ENCODE measurements around the gene LCP1.

DNA sequence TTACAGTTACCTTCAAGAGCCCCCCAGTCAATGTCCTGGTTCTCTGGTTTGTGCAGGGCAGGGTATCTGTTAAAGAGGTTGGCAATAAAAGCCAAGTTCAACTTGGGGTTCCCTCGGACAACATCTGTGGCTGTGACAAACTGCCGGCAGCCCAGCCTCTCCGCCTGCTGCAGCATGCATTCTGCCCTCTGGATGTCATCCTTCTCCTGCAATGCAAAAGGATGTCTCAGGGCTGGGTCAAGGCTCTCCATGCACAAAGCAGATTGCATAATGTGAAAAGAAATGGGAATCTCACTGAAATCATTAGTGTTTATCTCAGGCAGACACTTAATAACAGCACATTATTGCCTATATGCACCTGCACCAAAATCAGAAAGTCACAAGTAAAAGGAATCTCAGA lies 35.1 kb downstream of the LCP1 start:
- TF ChIP-seq EZH2 (IDR thresholded peaks at IDR 0.05; ENCODE audit: insufficient read depth, poor library complexity, severe bottlenecking) (no peak), EZH2phosphoT487 (IDR thresholded peaks at IDR 0.05; ENCODE audit: insufficient read depth, low read depth) (no peak)

All from GM23248 (cell line).